ENCODE data around the gene ASL.
"Not testable (repeated sequence)": the region's sequence is repeated elsewhere in the genome, so short reads cannot be mapped to it uniquely, and the experiment has no call there.

- TF ChIP-seq CTCF, POLR2A (IDR thresholded peaks at IDR 0.05): not testable (repeated sequence)
Measured at GRCh38 chr7:66072208-66072607, 3.4 kb upstream of the ASL start.

Data from adrenal gland (tissue), 5 donors.